Epithelial cell of esophagus (primary cell): Measurements from ENCODE around the gene ZNF268.

Experiments
- DNase-seq: peaks from one replicate; pipeline ENCODE4 v3.0.0; 2010; ENCODE audit warnings: low read depth
- H3K4me3 ChIP-seq: 2 replicates; pipeline ENCODE4 v1.5.1; 2011; ENCODE audit warnings: mild to moderate bottlenecking, low read length, control low read depth
- CTCF ChIP-seq: IDR thresholded peaks from 2 replicates; pipeline ENCODE4 v1.5.1; 2011; ENCODE audit warnings: low read depth, mild to moderate bottlenecking, low read length, control low read depth, inconsistent platforms; ENCODE audit not compliant: insufficient read depth; ENCODE audit errors: missing control alignments

ZNF268 gene

GRCh38 chr12:133204264-133204603, 22.9 kb downstream of the ZNF268 start:
- no peak for TF ChIP-seq CTCF
- no peak overlapping the region for H3K4me3 ChIP-seq
- DNase-seq, result no peak

- no peak for DNase-seq
- no peak for TF ChIP-seq CTCF
- H3K4me3 ChIP-seq, result no peak overlapping the region
These were observed 25.1 kb downstream of the ZNF268 start for GRCh38 chr12:133206390-133206789.

GRCh38 chr12:133215724-133216123, 34.4 kb downstream of the ZNF268 start:
- DNase-seq, result no peak
- H3K4me3 ChIP-seq, result no peak overlapping the region
- no peak for TF ChIP-seq CTCF

- no peak overlapping the region for H3K4me3 ChIP-seq
- no peak for TF ChIP-seq CTCF
- DNase-seq, result no peak
These were observed 35.9 kb downstream of the ZNF268 start for GRCh38 chr12:133217219-133217618.

- no peak for TF ChIP-seq CTCF
- DNase-seq, result no peak
- no peak overlapping the region for H3K4me3 ChIP-seq
These were observed 39.2 kb downstream of the ZNF268 start for GRCh38 chr12:133220521-133220920.

- DNase-seq, result no peak
- no peak for TF ChIP-seq CTCF
- no peak overlapping the region for H3K4me3 ChIP-seq
These were observed 39.9 kb downstream of the ZNF268 start for GRCh38 chr12:133221241-133221640.

- no peak overlapping the region for H3K4me3 ChIP-seq
- no peak for DNase-seq
- no peak for TF ChIP-seq CTCF
These were observed 40.9 kb downstream of the ZNF268 start for GRCh38 chr12:133222211-133222610.
